Bronchial epithelial cell (primary cell): ENCODE results near the gene SERPINH1. TPM values are rescaled to one million over a fixed set of nuclear protein-coding genes. Genes with fewer than 3 reads are reported as not detected.

ENCODE experiments used
- DNase-seq: peaks from one replicate; pipeline ENCODE4 v3.0.0-alpha.2; 2010; ENCODE audit warnings: low read depth
- FAIRE-seq: peaks from 2 replicates; lab custom pipeline; 2011; peaks lifted over from hg19 to GRCh38; lab: Jason Lieb, UNC
- H3K27me3 ChIP-seq: 2 replicates; pipeline ENCODE4 v1.5.1; 2011; ENCODE audit warnings: low read length; ENCODE audit not compliant: control insufficient read depth, insufficient read depth
- H3K36me3 ChIP-seq: 2 replicates; pipeline ENCODE4 v1.5.1; 2011; ENCODE audit warnings: low read length; ENCODE audit not compliant: control insufficient read depth, insufficient read depth
- H3K4me3 ChIP-seq: 2 replicates; pipeline ENCODE4 v1.5.1; 2011; ENCODE audit warnings: mild to moderate bottlenecking, low read depth, low read length, control low read depth
- CTCF ChIP-seq: IDR thresholded peaks from 2 replicates; pipeline ENCODE4 v1.5.1; 2011; ENCODE audit warnings: mild to moderate bottlenecking, moderate library complexity, low read length, control low read depth, inconsistent platforms; ENCODE audit not compliant: insufficient read depth, severe bottlenecking
- total RNA-seq: library from RNA; depleted of rRNA; stranded (reverse); fragments of >200 nt; gene quantifications from 2 replicates; pipeline ENCODE4 v1.2.1, GENCODE V29; 2014

The SERPINH1 gene
- total RNA-seq, 1 donor from 2014 or later, result 86.9 TPM

DNA sequence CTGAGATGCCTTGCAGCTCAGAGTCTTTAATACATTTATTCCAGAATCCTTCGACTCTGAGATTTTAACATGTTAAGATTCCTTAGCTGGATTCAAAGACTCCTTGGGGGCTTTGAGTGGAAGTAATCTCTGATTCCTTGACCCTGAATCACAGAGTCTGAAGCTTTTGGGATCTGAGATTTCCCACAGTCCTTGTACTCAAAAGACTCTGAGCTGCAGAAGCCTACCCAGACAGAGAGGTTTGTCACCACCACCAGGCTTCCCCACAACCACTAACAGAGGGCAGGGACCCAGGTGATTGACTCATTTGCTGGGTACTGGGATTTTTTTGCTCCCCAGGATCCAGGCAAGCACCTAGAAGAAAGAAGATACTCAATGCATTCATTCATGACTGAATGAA lies 1.4 kb upstream of the SERPINH1 start:
- no peak for TF ChIP-seq CTCF

DNA sequence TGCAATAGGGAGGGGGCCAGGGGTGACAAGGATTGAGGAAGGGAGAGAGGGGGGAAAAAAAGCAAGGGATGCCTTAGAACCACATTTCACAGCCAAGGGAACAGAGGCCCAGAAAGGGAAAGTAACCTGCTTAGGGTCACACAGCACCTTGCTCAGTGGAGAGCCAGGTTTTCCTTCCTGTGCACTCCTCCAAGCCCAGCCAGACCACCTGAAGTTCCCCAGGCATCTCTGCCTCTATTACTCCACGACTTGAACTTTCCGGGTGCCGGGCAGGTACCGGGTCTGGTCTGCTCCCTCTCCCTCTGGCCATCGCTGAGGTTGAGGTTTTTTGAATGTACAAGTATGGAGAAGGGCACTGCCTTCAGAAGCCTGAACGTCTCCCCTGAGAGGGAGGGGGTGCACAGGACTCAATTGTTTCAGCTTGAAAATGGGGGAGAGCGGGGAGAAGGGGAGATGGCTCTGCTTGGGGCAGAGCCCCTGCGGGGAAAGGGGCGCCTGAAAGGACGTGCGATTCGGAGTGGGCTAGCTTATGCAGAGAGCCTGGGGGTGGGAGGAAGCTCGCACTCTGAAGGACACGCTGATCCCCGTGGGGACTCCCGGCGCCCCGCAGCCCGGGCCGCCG lies 516 bp upstream of the SERPINH1 start:
- Histone ChIP-seq H3K27me3 (no peaks in the 10 kb centered on the region), H3K4me3 (peak overlapping the region; percentile 70), H3K36me3 (peaks cover 4% of the 10 kb centered on the region)
- TF ChIP-seq CTCF, result no peak
- no peak for FAIRE-seq
- DNase-seq, result no peak

More for the DNA sequence above, 1.4 kb upstream of the SERPINH1 start:
- Histone ChIP-seq H3K36me3 (peaks cover 1% of the 10 kb centered on the region), H3K27me3 (no peaks in the 10 kb centered on the region), H3K4me3 (no peak overlapping the region)
- DNase-seq, result no peak
- no peak for FAIRE-seq

DNA sequence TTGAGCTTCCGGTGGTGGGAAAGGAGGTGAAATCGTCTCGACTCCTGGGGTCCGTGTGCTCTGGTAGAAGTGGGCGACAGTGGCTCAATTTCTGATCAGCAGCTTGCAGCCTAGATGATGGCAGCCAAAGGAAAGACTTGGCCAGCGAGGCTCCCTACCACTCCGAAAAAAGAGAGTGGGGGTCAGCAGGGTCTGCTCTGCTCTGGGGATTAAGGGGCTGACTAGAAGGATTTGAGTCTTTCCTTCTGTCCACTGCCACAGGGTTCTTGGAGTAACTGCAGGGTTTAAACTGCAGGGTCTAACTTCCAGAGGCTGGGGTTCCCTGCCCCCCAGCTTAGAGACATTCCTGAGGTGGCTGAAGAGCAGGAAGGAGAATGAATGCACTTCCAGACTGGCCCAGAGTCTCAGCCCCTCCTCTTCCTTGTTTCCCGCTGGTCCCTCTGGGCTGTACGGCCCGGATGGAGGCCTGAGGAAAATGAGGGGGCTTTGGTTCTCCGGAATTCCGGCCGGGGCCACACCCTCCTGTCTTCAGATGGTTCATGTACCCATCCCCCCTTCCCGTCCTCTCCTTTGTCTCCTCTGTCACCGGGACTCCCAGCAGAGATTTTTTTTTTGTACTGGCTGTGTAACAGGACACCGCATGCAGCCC lies 907 bp downstream of the SERPINH1 start:
- peak; percentile 44 for DNase-seq

DNA sequence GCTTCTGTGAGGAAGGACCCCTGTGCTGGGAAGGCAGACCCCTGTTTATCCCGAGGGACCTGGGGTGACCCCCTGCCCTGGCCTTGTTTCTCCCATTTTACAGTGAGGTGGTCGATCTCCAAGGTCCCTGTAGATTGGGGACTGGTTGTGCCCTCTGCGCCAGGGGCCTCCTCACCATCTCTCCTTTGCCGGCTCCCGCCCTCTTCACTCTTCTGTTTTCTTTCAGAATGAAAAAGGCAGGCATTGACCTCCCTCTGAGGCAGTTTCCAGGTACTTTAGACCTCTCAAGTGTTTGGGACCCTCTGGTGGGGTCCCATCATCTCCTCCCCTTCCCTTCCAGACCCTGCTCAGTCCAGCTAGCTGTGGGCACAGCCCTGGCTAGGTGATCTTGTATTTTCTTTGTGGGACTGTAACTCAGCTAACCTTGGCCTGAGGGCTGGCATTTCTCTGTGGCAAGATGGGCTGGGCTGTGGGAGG lies 1.5 kb downstream of the SERPINH1 start:
- TF ChIP-seq CTCF, result no peak
- H3K27me3 ChIP-seq, result no peaks in the 10 kb centered on the region
- DNase-seq (peak; percentile 77), FAIRE-seq (no peak)
- peak overlapping the region; percentile 70 for H3K4me3 ChIP-seq
- peaks cover 14% of the 10 kb centered on the region for H3K36me3 ChIP-seq

More for the DNA sequence above, 907 bp downstream of the SERPINH1 start:
- H3K4me3 ChIP-seq, result peak overlapping the region; percentile 70
- peaks cover 10% of the 10 kb centered on the region for H3K36me3 ChIP-seq
- H3K27me3 ChIP-seq, result no peaks in the 10 kb centered on the region
- no peak for FAIRE-seq
- no peak for TF ChIP-seq CTCF

DNA sequence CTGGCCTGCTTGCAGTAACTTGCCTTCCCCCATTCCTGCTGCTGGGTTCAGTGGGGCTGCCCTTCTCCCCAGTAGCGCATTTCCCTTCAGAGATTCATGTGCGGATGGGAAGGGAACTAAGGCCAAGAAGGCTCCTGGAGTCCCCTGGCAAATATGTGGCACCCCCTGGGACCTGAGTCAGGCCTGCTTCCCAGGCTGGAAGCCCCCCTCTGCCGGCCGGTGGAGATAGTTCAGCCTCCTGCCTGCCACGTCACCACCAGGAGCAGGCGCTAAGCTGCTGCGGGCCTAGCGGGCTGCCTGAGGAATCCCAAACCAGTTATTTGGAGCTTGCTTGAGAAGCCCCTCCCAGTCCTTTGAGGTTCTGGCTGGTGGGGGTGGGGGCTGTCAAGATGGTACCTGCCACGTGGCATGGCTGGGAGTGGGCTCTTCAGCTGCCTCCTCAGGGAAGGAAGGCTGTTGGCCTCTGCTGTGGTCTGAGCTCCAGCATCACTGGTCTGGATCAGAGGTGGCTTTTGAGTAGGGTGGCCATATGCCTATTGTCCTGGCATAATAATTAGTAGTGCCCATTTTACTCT lies 2.0 kb downstream of the SERPINH1 start:
- TF ChIP-seq CTCF, result peak; percentile 50
- Histone ChIP-seq H3K36me3 (peaks cover 20% of the 10 kb centered on the region), H3K27me3 (no peaks in the 10 kb centered on the region), H3K4me3 (no peak overlapping the region)
- DNase-seq, result no peak
- FAIRE-seq, result no peak
